ENCODE data around the gene SLC35E1.
A peak's percentile ranks its signal among the peaks of the same experiment; 100 is the strongest.

The SLC35E1 gene

GRCh38 chr19:16529466-16530144 is 42.6 kb downstream of the SLC35E1 start:
- Histone ChIP-seq H4K20me1 (ENCODE audit: control insufficient read depth, insufficient read depth, low read depth, low read length) (peaks cover 3% of the 10 kb centered on the region), H3F3A (ENCODE audit: control insufficient read depth, insufficient read depth) (no peaks in the 10 kb centered on the region), H3K9me2 (replicated peaks; ENCODE audit: control insufficient read depth, low read length) (no peaks in the 10 kb centered on the region), H3K4me1 (ENCODE audit: control insufficient read depth, low read length) (no peaks in the 10 kb centered on the region), H3K4me3 (ENCODE audit: low read length) (no peak overlapping the region), H3K27ac (ENCODE audit: low read depth, low read length) (no peak overlapping the region), H3K27me3 (ENCODE audit: control insufficient read depth, low read length) (no peaks in the 10 kb centered on the region), H3K36me3 (ENCODE audit: control insufficient read depth, low read length) (peaks cover 96% of the 10 kb centered on the region), H3K9me3 (ENCODE audit: control insufficient read depth, insufficient read depth, low read length) (no peaks in the 10 kb centered on the region), H3K4me2 (ENCODE audit: low read length) (no peak overlapping the region), H3K79me2 (ENCODE audit: control insufficient read depth, low read length) (peaks cover 27% of the 10 kb centered on the region)
- TF ChIP-seq CTCF (IDR thresholded peaks at IDR 0.05; ENCODE audit: low read depth, low read length, poor library complexity, severe bottlenecking) (no peak), EZH2phosphoT487 (IDR thresholded peaks at IDR 0.05; ENCODE audit: borderline replicate concordance, low read length) (no peak)

GRCh38 chr19:16527971-16528521 is 44.2 kb downstream of the SLC35E1 start:
- no peak overlapping the region for H3K4me3 ChIP-seq (ENCODE audit: low read length)
- no peaks in the 10 kb centered on the region for H3K9me3 ChIP-seq (ENCODE audit: control insufficient read depth, insufficient read depth, low read length)
- H3K9me2 ChIP-seq (replicated peaks; ENCODE audit: control insufficient read depth, low read length) = no peaks in the 10 kb centered on the region
- H3K27ac ChIP-seq (ENCODE audit: low read depth, low read length) = no peak overlapping the region
- no peak overlapping the region for H3K4me2 ChIP-seq (ENCODE audit: low read length)
- H3K4me1 ChIP-seq (ENCODE audit: control insufficient read depth, low read length) = no peaks in the 10 kb centered on the region
- H4K20me1 ChIP-seq (ENCODE audit: control insufficient read depth, insufficient read depth, low read depth, low read length) = peaks cover 3% of the 10 kb centered on the region; the same call in 1 of the 2 replicates
- H3F3A ChIP-seq (ENCODE audit: control insufficient read depth, insufficient read depth) = no peaks in the 10 kb centered on the region
- H3K36me3 ChIP-seq (ENCODE audit: control insufficient read depth, low read length) = peaks cover 94% of the 10 kb centered on the region
- no peaks in the 10 kb centered on the region for H3K27me3 ChIP-seq (ENCODE audit: control insufficient read depth, low read length)
- TF ChIP-seq EZH2phosphoT487 (IDR thresholded peaks at IDR 0.05; ENCODE audit: borderline replicate concordance, low read length) = no peak
- peak; percentile 79 for TF ChIP-seq CTCF (IDR thresholded peaks at IDR 0.05; ENCODE audit: low read depth, low read length, poor library complexity, severe bottlenecking)
- peaks cover 17% of the 10 kb centered on the region for H3K79me2 ChIP-seq (ENCODE audit: control insufficient read depth, low read length)

- Histone ChIP-seq H3K4me2 (ENCODE audit: low read length) (no peak overlapping the region), H3F3A (ENCODE audit: control insufficient read depth, insufficient read depth) (no peaks in the 10 kb centered on the region), H3K4me3 (ENCODE audit: low read length) (no peak overlapping the region), H3K36me3 (ENCODE audit: control insufficient read depth, low read length) (peaks cover 94% of the 10 kb centered on the region), H3K27me3 (ENCODE audit: control insufficient read depth, low read length) (no peaks in the 10 kb centered on the region), H3K9me2 (replicated peaks; ENCODE audit: control insufficient read depth, low read length) (no peaks in the 10 kb centered on the region), H3K27ac (ENCODE audit: low read depth, low read length) (no peak overlapping the region), H3K9me3 (ENCODE audit: control insufficient read depth, insufficient read depth, low read length) (no peaks in the 10 kb centered on the region), H3K4me1 (ENCODE audit: control insufficient read depth, low read length) (no peaks in the 10 kb centered on the region), H4K20me1 (ENCODE audit: control insufficient read depth, insufficient read depth, low read depth, low read length) (peaks cover 3% of the 10 kb centered on the region; the same call in 1 of the 2 replicates), H3K79me2 (ENCODE audit: control insufficient read depth, low read length) (peaks cover 16% of the 10 kb centered on the region)
- TF ChIP-seq CTCF (IDR thresholded peaks at IDR 0.05; ENCODE audit: low read depth, low read length, poor library complexity, severe bottlenecking) (no peak), EZH2phosphoT487 (IDR thresholded peaks at IDR 0.05; ENCODE audit: borderline replicate concordance, low read length) (no peak)
Observed at GRCh38 chr19:16527334-16527935, 44.8 kb downstream of the SLC35E1 start.
